ENCODE measurements around the gene ANGPTL2. TPM values are rescaled to one million over a fixed set of nuclear protein-coding genes. Genes with fewer than 3 reads are reported as not detected.

ANGPTL2 gene
- total RNA-seq, 1 donor from 2014 or later: 65.8 TPM

DNA sequence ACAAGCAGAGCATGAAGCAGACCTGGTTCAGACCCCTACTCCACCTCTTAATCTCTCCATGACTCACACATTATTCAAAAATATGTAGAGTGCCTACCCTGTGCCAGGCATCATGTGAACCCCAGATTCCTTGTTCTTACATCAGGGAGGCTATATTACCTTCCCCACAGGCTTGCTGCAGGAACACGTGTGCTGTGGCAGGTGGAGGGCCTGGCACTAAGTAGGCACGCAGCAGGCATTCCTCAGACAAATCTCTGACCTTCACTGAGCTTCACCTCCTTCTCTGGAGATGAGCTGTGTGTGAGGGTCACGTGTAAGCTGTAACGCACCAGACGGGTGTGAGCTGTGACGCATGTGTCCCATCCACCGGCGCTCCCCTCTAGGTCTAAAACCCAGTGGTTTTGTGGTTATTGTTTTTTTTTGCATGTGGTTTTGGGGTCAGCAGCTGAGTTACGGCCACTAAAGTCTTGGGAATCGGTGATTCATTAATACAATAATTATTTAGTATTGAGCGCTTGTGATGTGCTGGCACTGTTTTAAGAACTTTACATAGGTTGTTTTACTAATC is 30.3 kb downstream of the ANGPTL2 start:
- H3K36me3 ChIP-seq: peaks cover 0 to 50% of the 10 kb centered on the region in 2 donors
- no peak overlapping the region for H3K27ac ChIP-seq
- peaks cover 23% of the 10 kb centered on the region for H3K4me1 ChIP-seq
- no peaks in the 10 kb centered on the region for H3K27me3 ChIP-seq
- intact Hi-C loops (cut with DNase I): no loop called here
- TF ChIP-seq POLR2A (IDR thresholded peaks at IDR 0.05): no peak
- TF ChIP-seq, protein P1, sequence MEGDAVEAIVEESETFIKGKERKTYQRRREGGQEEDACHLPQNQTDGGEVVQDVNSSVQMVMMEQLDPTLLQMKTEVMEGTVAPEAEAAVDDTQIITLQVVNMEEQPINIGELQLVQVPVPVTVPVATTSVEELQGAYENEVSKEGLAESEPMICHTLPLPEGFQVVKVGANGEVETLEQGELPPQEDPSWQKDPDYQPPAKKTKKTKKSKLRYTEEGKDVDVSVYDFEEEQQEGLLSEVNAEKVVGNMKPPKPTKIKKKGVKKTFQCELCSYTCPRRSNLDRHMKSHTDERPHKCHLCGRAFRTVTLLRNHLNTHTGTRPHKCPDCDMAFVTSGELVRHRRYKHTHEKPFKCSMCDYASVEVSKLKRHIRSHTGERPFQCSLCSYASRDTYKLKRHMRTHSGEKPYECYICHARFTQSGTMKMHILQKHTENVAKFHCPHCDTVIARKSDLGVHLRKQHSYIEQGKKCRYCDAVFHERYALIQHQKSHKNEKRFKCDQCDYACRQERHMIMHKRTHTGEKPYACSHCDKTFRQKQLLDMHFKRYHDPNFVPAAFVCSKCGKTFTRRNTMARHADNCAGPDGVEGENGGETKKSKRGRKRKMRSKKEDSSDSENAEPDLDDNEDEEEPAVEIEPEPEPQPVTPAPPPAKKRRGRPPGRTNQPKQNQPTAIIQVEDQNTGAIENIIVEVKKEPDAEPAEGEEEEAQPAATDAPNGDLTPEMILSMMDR (IDR thresholded peaks at IDR 0.05): no peak
- TF ChIP-seq POLR2AphosphoS5 (IDR thresholded peaks at IDR 0.05; ENCODE audit: insufficient read depth in 1 of 2, low read depth in 1 of 2): no peak
- H3K4me3 ChIP-seq: no peak overlapping the region
- DNase-seq (ENCODE audit: extremely low spot score in 2 of 2): no peak
- H3K9me3 ChIP-seq: no peaks in the 10 kb centered on the region

DNA sequence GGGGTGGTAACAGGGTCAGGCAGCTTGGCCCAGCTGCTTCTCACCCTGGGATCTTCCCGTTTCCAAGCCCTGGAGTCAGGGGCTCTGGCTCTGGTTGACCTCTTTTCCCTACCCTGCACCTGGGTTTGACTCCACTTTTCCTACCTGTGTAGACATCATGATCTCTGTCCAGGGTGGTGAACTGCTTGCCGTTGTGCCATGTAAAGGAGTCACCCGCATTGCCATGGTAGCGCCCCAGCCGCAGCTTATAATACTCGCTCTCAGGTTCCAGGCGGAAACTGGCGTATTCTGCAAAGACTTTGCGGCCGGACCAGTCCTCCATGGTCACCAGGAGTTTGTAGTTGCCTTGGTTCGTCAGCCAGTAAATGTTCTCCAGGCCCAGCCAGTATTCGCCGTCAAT is 30.9 kb downstream of the ANGPTL2 start:
- no peak overlapping the region for H3K4me3 ChIP-seq
- no peaks in the 10 kb centered on the region for H3K27me3 ChIP-seq
- H3K4me1 ChIP-seq: peaks cover 23% of the 10 kb centered on the region
- peaks cover 0 to 50% of the 10 kb centered on the region in 2 donors for H3K36me3 ChIP-seq
- DNase-seq (ENCODE audit: extremely low spot score in 2 of 2): no peak
- intact Hi-C loops (cut with DNase I): no loop called here
- no peaks in the 10 kb centered on the region for H3K9me3 ChIP-seq
- H3K27ac ChIP-seq: peak overlapping the region; percentile 70
- TF ChIP-seq POLR2A (IDR thresholded peaks at IDR 0.05): no peak
- no peak for TF ChIP-seq POLR2AphosphoS5 (IDR thresholded peaks at IDR 0.05; ENCODE audit: insufficient read depth in 1 of 2, low read depth in 1 of 2)
- TF ChIP-seq, protein P1 (IDR thresholded peaks at IDR 0.05): no peak

DNA sequence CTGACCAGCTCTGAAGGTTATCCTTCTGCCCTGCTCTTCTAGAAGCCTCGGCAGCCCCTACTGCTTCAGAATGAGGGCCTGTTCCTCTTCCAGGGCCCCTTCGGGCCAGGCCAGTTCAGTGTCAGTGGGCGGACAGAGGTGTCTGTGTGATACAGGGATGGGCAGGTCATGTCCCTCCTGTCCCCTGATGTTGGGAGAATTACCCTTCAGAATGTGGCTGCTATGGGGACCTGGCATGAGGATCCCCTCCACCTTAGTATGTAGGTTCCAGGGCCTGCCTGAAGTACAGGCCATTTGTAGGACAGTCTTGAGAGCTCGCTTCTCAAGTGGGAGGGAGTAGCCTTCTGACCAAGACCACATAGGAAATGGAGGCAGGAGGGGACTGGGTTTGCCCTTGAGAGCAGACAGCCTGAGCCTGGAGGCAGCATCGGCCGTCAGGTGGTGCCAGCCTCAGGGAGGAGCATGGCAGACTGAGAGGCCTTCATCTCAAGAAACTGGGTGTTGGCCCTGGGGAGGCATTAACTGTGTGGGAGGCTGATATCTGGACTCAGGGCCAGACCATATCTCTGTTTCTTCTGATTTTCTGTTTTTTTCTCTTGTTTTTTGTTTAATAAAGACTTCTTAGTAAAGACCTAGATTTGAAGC is 32.0 kb downstream of the ANGPTL2 start:
- Histone ChIP-seq H3K9me3 (no peaks in the 10 kb centered on the region), H3K4me1 (peaks cover 14% of the 10 kb centered on the region), H3K27me3 (no peaks in the 10 kb centered on the region), H3K4me3 (no peak overlapping the region), H3K36me3 (peaks cover 0 to 46% of the 10 kb centered on the region in 2 donors), H3K27ac (peak overlapping the region; percentile 70)
- no peak for TF ChIP-seq POLR2A (IDR thresholded peaks at IDR 0.05)
- no peak for TF ChIP-seq POLR2AphosphoS5 (IDR thresholded peaks at IDR 0.05; ENCODE audit: insufficient read depth in 1 of 2, low read depth in 1 of 2)
- TF ChIP-seq, protein P1 (IDR thresholded peaks at IDR 0.05): no peak
- DNase-seq (ENCODE audit: extremely low spot score in 2 of 2): no peak
- intact Hi-C loops (cut with DNase I): no loop called here

DNA sequence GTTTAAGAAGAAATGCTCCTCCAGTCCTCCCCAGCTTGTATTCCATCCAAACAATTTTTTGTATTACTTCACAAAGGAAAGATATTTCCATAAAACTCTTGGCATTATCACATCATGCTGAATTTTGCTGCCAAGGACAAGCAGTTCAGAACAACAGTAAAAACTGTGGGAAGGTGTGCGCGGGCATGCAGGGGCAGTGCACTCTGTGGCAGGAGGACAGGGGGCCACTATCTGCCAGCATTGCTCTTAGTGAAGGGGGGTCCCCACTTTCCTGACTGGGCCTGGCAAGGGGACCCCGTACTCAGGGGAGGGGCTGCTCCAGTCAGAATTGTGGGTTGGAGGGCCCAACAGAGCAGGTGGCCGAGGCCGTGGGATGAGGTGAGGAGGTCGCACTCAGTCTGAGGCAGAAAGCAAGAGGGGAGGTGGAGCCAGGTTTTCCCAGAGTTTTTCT is 32.8 kb downstream of the ANGPTL2 start:
- Histone ChIP-seq H3K27me3 (no peaks in the 10 kb centered on the region), H3K4me1 (peaks cover 7% of the 10 kb centered on the region), H3K4me3 (no peak overlapping the region), H3K9me3 (no peaks in the 10 kb centered on the region), H3K36me3 (peaks cover 0 to 46% of the 10 kb centered on the region in 2 donors), H3K27ac (peak overlapping the region; percentile 70)
- DNase-seq (ENCODE audit: extremely low spot score in 2 of 2): no peak
- TF ChIP-seq POLR2A (IDR thresholded peaks at IDR 0.05) (no peak), POLR2AphosphoS5 (IDR thresholded peaks at IDR 0.05; ENCODE audit: insufficient read depth in 1 of 2, low read depth in 1 of 2) (peak in 1 of 2 donors; percentile 31)
- TF ChIP-seq, protein P1 (IDR thresholded peaks at IDR 0.05): no peak
- intact Hi-C loops (cut with DNase I): no loop called here

All from vagina (tissue), 2 donors.